ENCODE data around the gene TRIM8. TPM values are rescaled to one million over a fixed set of nuclear protein-coding genes. Genes with fewer than 3 reads are reported as not detected.
A peak's percentile ranks its signal among the peaks of the same experiment; 100 is the strongest.

The TRIM8 gene
- total RNA-seq, 6 experiments from 2014 or later, result 34.7 to 99.8 (median 41.2) TPM

GRCh38 chr10:102650655-102651454 is 6.6 kb downstream of the TRIM8 start:
- Histone ChIP-seq H3K9me3 (no peaks in the 10 kb centered on the region), H3K4me1 (peaks cover 0 to 46% (median 18%) of the 10 kb centered on the region in 4 donors), H3K4me3 (no peak overlapping the region), H3K27me3 (no peaks in the 10 kb centered on the region), H3K27ac (no peak overlapping the region), H3K36me3 (peaks cover 3 to 21% (median 8%) of the 10 kb centered on the region in 4 donors)
- TF ChIP-seq CTCF (IDR thresholded peaks at IDR 0.05) (no peak), POLR2A (IDR thresholded peaks at IDR 0.05) (no peak)
- ATAC-seq (peak in 1 of 4 donors; percentile 4), DNase-seq (peak in 1 of 3 donors; percentile 21)
- intact Hi-C loops (cut with DNase I), result no loop called here
- WGBS (ENCODE audit: insufficient coverage, low coverage, low lambda C conversion rate, missing lambda C conversion rate), result 33% methylated on average over 1 of the region's 11 CpGs

GRCh38 chr10:102651455-102652169 is 7.3 kb downstream of the TRIM8 start:
- Histone ChIP-seq H3K27ac (no peak overlapping the region), H3K9me3 (no peaks in the 10 kb centered on the region), H3K4me3 (no peak overlapping the region), H3K4me1 (peaks cover 0 to 40% (median 18%) of the 10 kb centered on the region in 4 donors), H3K27me3 (no peaks in the 10 kb centered on the region), H3K36me3 (peaks cover 5 to 29% (median 12%) of the 10 kb centered on the region in 4 donors)
- WGBS (ENCODE audit: insufficient coverage, low coverage, low lambda C conversion rate, missing lambda C conversion rate), result no CpG with 5 or more reads among the region's 11 CpGs
- no peak for TF ChIP-seq POLR2A (IDR thresholded peaks at IDR 0.05)
- TF ChIP-seq CTCF (IDR thresholded peaks at IDR 0.05), result no peak
- ATAC-seq (no peak), DNase-seq (peak in 2 of 3 donors; percentile 16 to 49)
- intact Hi-C loops (cut with DNase I), result no loop called here

- Histone ChIP-seq H3K36me3 (peaks cover 7 to 35% (median 15%) of the 10 kb centered on the region in 4 donors), H3K4me1 (peaks cover 0 to 37% (median 14%) of the 10 kb centered on the region in 4 donors), H3K27me3 (no peaks in the 10 kb centered on the region), H3K27ac (no peak overlapping the region), H3K9me3 (no peaks in the 10 kb centered on the region), H3K4me3 (no peak overlapping the region)
- WGBS (ENCODE audit: insufficient coverage, low coverage, low lambda C conversion rate, missing lambda C conversion rate), result 63% methylated on average over 12 of the region's 12 CpGs
- no peak for TF ChIP-seq POLR2A (IDR thresholded peaks at IDR 0.05)
- TF ChIP-seq CTCF (IDR thresholded peaks at IDR 0.05), result no peak
- intact Hi-C loops (cut with DNase I), result no loop called here
- ATAC-seq, result peak in 1 of 4 donors; percentile 7
- DNase-seq, result peak in 1 of 3 donors; percentile 15
Measured at GRCh38 chr10:102652170-102652916, 8.1 kb downstream of the TRIM8 start.

- Histone ChIP-seq H3K27me3 (no peaks in the 10 kb centered on the region), H3K4me3 (no peak overlapping the region), H3K27ac (no peak overlapping the region), H3K9me3 (no peaks in the 10 kb centered on the region), H3K4me1 (peaks cover 0 to 37% (median 12%) of the 10 kb centered on the region in 4 donors), H3K36me3 (peaks cover 7 to 35% (median 15%) of the 10 kb centered on the region in 4 donors)
- DNase-seq (no peak), ATAC-seq (no peak)
- 100% methylated on average over 1 of the region's 1 CpG for WGBS (ENCODE audit: insufficient coverage, low coverage, low lambda C conversion rate, missing lambda C conversion rate)
- TF ChIP-seq CTCF (IDR thresholded peaks at IDR 0.05) (no peak), POLR2A (IDR thresholded peaks at IDR 0.05) (no peak)
- intact Hi-C loops (cut with DNase I), result no loop called here
Measured at GRCh38 chr10:102653060-102653459, 8.8 kb downstream of the TRIM8 start.
